PC-3 (cell line): ENCODE results near the gene KDM4C.

Experiments
- CTCF ChIP-seq: fragments of 300-600 bp; sonication (generic); conservative IDR thresholded peaks from 2 replicates; pipeline ENCODE4 v1.5.1; 2017; ENCODE audit warnings: antibody characterized with exemption, low read depth, mild to moderate bottlenecking, low read length
- EZH2 ChIP-seq: fragments of 300-600 bp; sonication (generic); IDR thresholded peaks from one replicate; pipeline ENCODE4 v1.6.1; 2017; ENCODE audit warnings: antibody characterized with exemption, mild to moderate bottlenecking, low read length; ENCODE audit not compliant: unreplicated experiment
- EZH2phosphoT487 ChIP-seq: fragments of 300-600 bp; sonication (generic); IDR thresholded peaks from 2 replicates; pipeline ENCODE4 v1.6.1; 2018; ENCODE audit warnings: mild to moderate bottlenecking, antibody characterized with exemption, low read length, borderline replicate concordance

GRCh38 chr9:6805532-6805931 is 47.8 kb downstream of the KDM4C start:
- TF ChIP-seq CTCF (no peak), EZH2 (no peak), EZH2phosphoT487 (no peak)
